PC-9 (cell line): ENCODE results near the gene CA11. TPM values are rescaled to one million over a fixed set of nuclear protein-coding genes. Genes with fewer than 3 reads are reported as not detected.
A peak's percentile ranks its signal among the peaks of the same experiment; 100 is the strongest.

Experiments
- BruUV-seq: library from RNA; stranded (reverse); fragments of 400-500 nt; replicated peaks from 2 replicates; lab custom pipeline; 2021; lab: Mats Ljungman, UMichigan
- CTCF ChIA-PET: fragments of 300-600 bp; sonication (Branson Sonifier 250); formaldehyde crosslinking; loops from one replicate; lab custom pipeline; 2022; ENCODE audit warnings: antibody characterized with exemption; lab: Charles Lee
- POLR2A ChIA-PET: fragments of 300-600 bp; sonication (Branson Sonifier 250); formaldehyde crosslinking; loops from one replicate; lab custom pipeline; 2022; ENCODE audit warnings: antibody characterized with exemption; ENCODE audit not compliant: unreplicated experiment; lab: Charles Lee
- DNase-seq, 2 experiments: peaks; one replicate each; pipeline versions ENCODE4 v3.0.0 to v3.0.0-alpha.2; 2015 to 2022; ENCODE audit warnings: mixed read lengths in 1 of 2
- H2AFZ ChIP-seq: fragments of 200-600 bp; sonication (generic); 2 replicates; pipeline ENCODE4 v1.8.1; 2017; ENCODE audit warnings: antibody characterized with exemption
- H3F3A ChIP-seq: fragments of 200-600 bp; sonication (generic); 2 replicates; pipeline ENCODE4 v1.8.1; 2017; ENCODE audit warnings: antibody characterized with exemption, mild to moderate bottlenecking, low read depth; ENCODE audit not compliant: insufficient read depth
- H3K27ac ChIP-seq: fragments of 200-600 bp; sonication (generic); 2 replicates; pipeline ENCODE4 v1.6.1; 2016; ENCODE audit warnings: mixed run types
- H3K27me3 ChIP-seq: fragments of 200-600 bp; sonication (generic); 2 replicates; pipeline ENCODE4 v1.6.1; 2016; ENCODE audit warnings: low read depth, mixed run types; ENCODE audit not compliant: insufficient read depth
- H3K36me3 ChIP-seq: fragments of 200-600 bp; sonication (generic); 2 replicates; pipeline ENCODE4 v1.6.1; 2016; ENCODE audit warnings: low read depth, mixed run types
- H3K4me1 ChIP-seq: fragments of 200-600 bp; sonication (generic); replicated peaks from 2 replicates; pipeline ENCODE4 v1.6.1; 2016; ENCODE audit warnings: mixed run types; ENCODE audit not compliant: insufficient read depth
- H3K4me2 ChIP-seq: fragments of 200-600 bp; sonication (generic); 2 replicates; pipeline ENCODE4 v1.6.1; 2017; ENCODE audit warnings: mixed run types
- H3K4me3 ChIP-seq: fragments of 200-600 bp; sonication (generic); 2 replicates; pipeline ENCODE4 v1.6.1; 2016; ENCODE audit warnings: mixed run types
- H3K79me2 ChIP-seq: fragments of 200-600 bp; sonication (generic); 2 replicates; pipeline ENCODE4 v1.6.1; 2017; ENCODE audit warnings: low read depth, mixed run types
- H3K9me2 ChIP-seq: fragments of 200-600 bp; sonication (generic); 2 replicates; pipeline ENCODE4 v1.8.1; 2017; ENCODE audit warnings: mild to moderate bottlenecking; ENCODE audit not compliant: insufficient read depth
- H3K9me3 ChIP-seq: fragments of 200-600 bp; sonication (generic); 2 replicates; pipeline ENCODE4 v1.8.1; 2016; ENCODE audit warnings: low read depth; ENCODE audit not compliant: insufficient read depth
- H4K20me1 ChIP-seq: fragments of 200-600 bp; sonication (generic); 2 replicates; pipeline ENCODE4 v1.8.1; 2017; ENCODE audit not compliant: insufficient read depth
- CTCF ChIP-seq: fragments of 200-600 bp; sonication (generic); conservative IDR thresholded peaks from 2 replicates; pipeline ENCODE4 v1.6.1; 2017; ENCODE audit warnings: mixed run types, antibody characterized with exemption, mild to moderate bottlenecking, moderate library complexity
- EZH2 ChIP-seq: fragments of 200-600 bp; sonication (generic); IDR thresholded peaks from 2 replicates; pipeline ENCODE4 v1.8.0; 2017; ENCODE audit warnings: antibody characterized with exemption, low read depth
- intact Hi-C: fragments of 100-400 bp; cut with micrococcal nuclease; formaldehyde crosslinking; loops from one replicate; pipeline ENCODE4 v1.10.0; 2022; ENCODE audit not compliant: unreplicated experiment
- total RNA-seq: library from RNA; stranded (reverse); gene quantifications from 2 replicates; pipeline ENCODE4 v1.2.3, GENCODE V29; 2021

Gene CA11
- total RNA-seq, 1 experiment from 2014 or later = 11.0 TPM

DNA sequence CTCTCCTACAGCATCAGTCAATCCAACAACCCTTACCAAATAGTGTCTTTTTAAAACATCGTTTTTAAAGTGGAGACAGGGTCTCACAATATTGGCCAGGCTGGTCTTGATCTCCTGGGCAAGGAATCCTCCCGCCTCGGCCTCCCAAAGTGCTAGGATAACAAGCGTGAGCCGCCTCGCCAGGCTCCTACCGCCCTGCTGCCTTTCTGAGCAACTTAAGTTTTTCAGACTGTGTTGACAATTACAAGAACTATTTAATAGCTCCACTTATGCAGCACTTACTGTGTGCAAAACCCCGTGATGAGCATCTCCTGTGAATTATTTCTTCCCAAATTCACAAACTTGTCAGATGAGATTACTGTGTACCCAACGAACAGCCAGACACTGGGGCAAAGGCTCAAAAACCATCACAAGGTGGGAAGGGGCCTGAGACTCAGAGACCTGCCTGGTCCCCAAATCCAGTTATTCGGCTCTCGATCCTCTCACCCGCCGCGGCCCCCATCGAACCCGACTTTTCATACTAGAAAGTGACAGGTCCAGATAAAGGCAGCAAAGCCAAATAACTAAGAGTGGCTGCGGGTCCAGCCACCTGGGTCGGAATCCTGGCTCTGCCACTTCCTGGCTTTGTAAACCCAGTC lies 27.6 kb downstream of the CA11 start:
- POLR2A ChIA-PET = interaction anchor here (0.6 to 1.3 kb wide), 10 partner anchors 11 to 1182 kb away, joined by 3 to 30 read pairs (median 8); partner anchors contain the start of genes GYS1 and RUVBL2
- peak overlapping the region; percentile 91 for H3K27ac ChIP-seq
- peak overlapping the region; percentile 94 for H3K4me2 ChIP-seq
- H3K36me3 ChIP-seq = peaks cover 35% of the 10 kb centered on the region
- H3F3A ChIP-seq = peaks cover 83% of the 10 kb centered on the region
- H3K9me2 ChIP-seq = no peaks in the 10 kb centered on the region
- peaks cover 34% of the 10 kb centered on the region for H4K20me1 ChIP-seq
- no peak for DNase-seq
- no peak overlapping the region for H2AFZ ChIP-seq
- CTCF ChIA-PET = no interaction called here
- TF ChIP-seq EZH2 (no peak), CTCF (peak; percentile 10; the same call in 1 of the 2 replicates)
- H3K4me3 ChIP-seq = peak overlapping the region; percentile 92
- no peaks in the 10 kb centered on the region for H3K9me3 ChIP-seq
- intact Hi-C loops = no loop called here
- H3K79me2 ChIP-seq = peaks cover 48% of the 10 kb centered on the region
- TSS peak; percentile 70 for BruUV-seq
- peaks cover 49% of the 10 kb centered on the region for H3K4me1 ChIP-seq
- no peaks in the 10 kb centered on the region for H3K27me3 ChIP-seq

GRCh38 chr19:48617146-48617937 lies 28.6 kb downstream of the CA11 start:
- peak overlapping the region; percentile 92 for H3K4me3 ChIP-seq
- H3K27ac ChIP-seq = peak overlapping the region; percentile 91
- H3K4me1 ChIP-seq = peaks cover 49% of the 10 kb centered on the region
- no TSS peak for BruUV-seq
- peaks cover 82% of the 10 kb centered on the region for H3F3A ChIP-seq
- ChIA-PET POLR2A (interaction anchor here (0.6 to 0.7 kb wide), 2 partner anchors 229 to 345 kb away, joined by 3 to 4 read pairs; no protein-coding TSS in a partner anchor), CTCF (no interaction called here)
- peaks cover 35% of the 10 kb centered on the region for H3K36me3 ChIP-seq
- no peak overlapping the region for H2AFZ ChIP-seq
- intact Hi-C loops = no loop called here
- H3K79me2 ChIP-seq = peaks cover 48% of the 10 kb centered on the region
- no peaks in the 10 kb centered on the region for H3K27me3 ChIP-seq
- no peaks in the 10 kb centered on the region for H3K9me3 ChIP-seq
- H4K20me1 ChIP-seq = peaks cover 34% of the 10 kb centered on the region
- no peaks in the 10 kb centered on the region for H3K9me2 ChIP-seq
- TF ChIP-seq CTCF (no peak), EZH2 (no peak)
- DNase-seq = peak in 1 of 2 experiments; percentile 56
- peak overlapping the region; percentile 94 for H3K4me2 ChIP-seq

DNA sequence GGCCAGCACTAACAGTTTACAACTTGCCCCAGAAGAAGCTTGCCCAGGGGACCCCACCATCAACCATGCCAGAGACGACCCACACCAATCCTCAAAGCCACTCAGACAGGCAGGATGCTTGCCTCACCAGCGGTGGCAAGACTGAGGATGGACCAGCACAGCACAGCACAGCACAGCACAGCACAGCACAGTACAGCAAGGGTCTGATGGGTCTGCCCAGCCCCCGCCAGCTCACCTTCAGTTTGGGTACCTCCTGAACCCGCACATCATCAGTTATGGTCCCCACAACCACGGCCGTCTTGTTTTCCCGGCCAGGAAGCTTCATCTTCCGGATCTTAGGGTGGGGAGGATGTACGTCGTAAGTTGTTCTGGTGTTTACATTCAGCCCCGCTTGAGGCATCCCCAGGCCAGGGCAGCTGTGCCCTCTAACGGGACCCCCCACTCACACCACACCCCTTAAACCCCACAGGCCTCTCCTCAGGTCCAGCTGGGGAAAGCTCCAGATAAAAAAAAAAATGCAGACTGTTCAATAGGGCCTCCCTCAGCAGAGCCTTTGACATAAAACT lies 29.4 kb downstream of the CA11 start:
- Histone ChIP-seq H3K79me2 (peaks cover 48% of the 10 kb centered on the region), H3F3A (peaks cover 79% of the 10 kb centered on the region), H3K4me3 (peak overlapping the region; percentile 92; the same call in 1 of the 2 replicates), H3K36me3 (peaks cover 35% of the 10 kb centered on the region), H2AFZ (no peak overlapping the region), H3K9me3 (no peaks in the 10 kb centered on the region), H3K27me3 (no peaks in the 10 kb centered on the region), H3K27ac (peak overlapping the region; percentile 91), H4K20me1 (peaks cover 34% of the 10 kb centered on the region), H3K4me1 (peaks cover 49% of the 10 kb centered on the region), H3K9me2 (no peaks in the 10 kb centered on the region), H3K4me2 (peak overlapping the region; percentile 94)
- TF ChIP-seq CTCF (no peak), EZH2 (no peak)
- BruUV-seq = no TSS peak
- intact Hi-C loops = no loop called here
- ChIA-PET CTCF (no interaction called here), POLR2A (interaction anchor here (0.6 to 0.7 kb wide), 2 partner anchors 346 to 1895 kb away, joined by 4 to 5 read pairs; partner anchors contain the start of gene JOSD2)
- DNase-seq = no peak
